ENCODE measurements around the gene TMTC1.
A peak's percentile ranks its signal among the peaks of the same experiment; 100 is the strongest.

- no peak for TF ChIP-seq MEF2A (IDR thresholded peaks at IDR 0.05; ENCODE audit: control insufficient read depth, low read depth, low read length)
- TF ChIP-seq ZNF282 (CRISPR knock-in tag; IDR thresholded peaks at IDR 0.05) = no peak
- TF ChIP-seq POLR2AphosphoS5 (IDR thresholded peaks at IDR 0.05; ENCODE audit: control insufficient read depth, insufficient read depth, low read depth, low read length) = no peak
- no peak for TF ChIP-seq TARDBP (IDR thresholded peaks at IDR 0.05)
- no peak for TF ChIP-seq TSC22D4 (tag; IDR thresholded peaks at IDR 0.05)
- TF ChIP-seq HNRNPH1 (optimal IDR thresholded peaks at IDR 0.05; ENCODE audit: low read depth, low read length) = no peak
- TF ChIP-seq TRIM24 (IDR thresholded peaks at IDR 0.05) = no peak
- TF ChIP-seq SMARCC2 (IDR thresholded peaks at IDR 0.05; ENCODE audit: low read depth) = no peak
- TF ChIP-seq POLR2B (IDR thresholded peaks at IDR 0.05; ENCODE audit: low read depth, partially characterized antibody) = no peak
- TF ChIP-seq, protein P1, sequence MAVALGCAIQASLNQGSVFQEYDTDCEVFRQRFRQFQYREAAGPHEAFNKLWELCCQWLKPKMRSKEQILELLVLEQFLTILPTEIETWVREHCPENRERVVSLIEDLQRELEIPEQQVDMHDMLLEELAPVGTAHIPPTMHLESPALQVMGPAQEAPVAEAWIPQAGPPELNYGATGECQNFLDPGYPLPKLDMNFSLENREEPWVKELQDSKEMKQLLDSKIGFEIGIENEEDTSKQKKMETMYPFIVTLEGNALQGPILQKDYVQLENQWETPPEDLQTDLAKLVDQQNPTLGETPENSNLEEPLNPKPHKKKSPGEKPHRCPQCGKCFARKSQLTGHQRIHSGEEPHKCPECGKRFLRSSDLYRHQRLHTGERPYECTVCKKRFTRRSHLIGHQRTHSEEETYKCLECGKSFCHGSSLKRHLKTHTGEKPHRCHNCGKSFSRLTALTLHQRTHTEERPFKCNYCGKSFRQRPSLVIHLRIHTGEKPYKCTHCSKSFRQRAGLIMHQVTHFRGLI (CRISPR knock-in tag; IDR thresholded peaks at IDR 0.05) = no peak
- TF ChIP-seq RAD21 (CRISPR knock-in tag; conservative IDR thresholded peaks at IDR 0.05 in 1 of 2, IDR thresholded peaks at IDR 0.05 in 1 of 2) = peak; percentile 69 to 75
These were observed 231.3 kb downstream of the TMTC1 start for GRCh38 chr12:29552324-29552927.

Data from K562 (cell line).